KOPT-K1 (cell line): ENCODE results near the gene PSPH.
"Not testable (repeated sequence)": the region's sequence is repeated elsewhere in the genome, so short reads cannot be mapped to it uniquely, and the experiment has no call there.

Experiments used
- H3K27ac ChIP-seq: fragments of 200-600 bp; sonication (generic); 2 replicates; pipeline ENCODE4 v1.5.1; 2016; ENCODE audit warnings: antibody characterized with exemption, mild to moderate bottlenecking, low read depth, low read length; ENCODE audit not compliant: poor library complexity, severe bottlenecking
- H3K36me3 ChIP-seq: fragments of 200-600 bp; sonication (generic); 2 replicates; pipeline ENCODE4 v1.5.1; 2017; ENCODE audit warnings: antibody characterized with exemption, mild to moderate bottlenecking, low read length, moderate library complexity; ENCODE audit not compliant: insufficient read depth
- H3K9me3 ChIP-seq: fragments of 200-600 bp; sonication (generic); 2 replicates; pipeline ENCODE4 v1.5.1; 2017; ENCODE audit warnings: antibody characterized with exemption, low read length, mild to moderate bottlenecking; ENCODE audit not compliant: insufficient read depth, poor library complexity, severe bottlenecking

Gene PSPH

DNA sequence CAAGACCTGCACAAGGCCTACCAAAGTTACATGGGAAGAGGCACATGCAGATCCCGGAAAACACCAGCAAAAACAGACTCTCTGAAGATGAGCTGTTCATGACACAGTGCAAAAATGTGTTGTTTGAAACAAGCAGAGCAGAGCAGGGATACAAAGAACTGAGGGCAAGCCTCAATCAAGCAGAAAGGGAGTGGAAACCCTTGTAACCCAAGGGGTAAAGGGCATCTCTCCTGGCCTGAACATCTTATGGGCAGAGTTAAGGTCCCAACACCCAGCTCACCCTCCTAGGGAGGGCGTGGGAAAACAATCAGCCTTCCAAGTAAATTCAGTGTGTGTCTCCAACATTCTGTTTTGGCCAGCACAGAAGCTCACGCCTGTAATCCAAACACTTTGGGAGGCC is 10.5 kb downstream of the PSPH start:
- Histone ChIP-seq H3K9me3 (no peaks in the 10 kb centered on the region), H3K36me3 (peaks cover 32% of the 10 kb centered on the region), H3K27ac (no peak overlapping the region)

DNA sequence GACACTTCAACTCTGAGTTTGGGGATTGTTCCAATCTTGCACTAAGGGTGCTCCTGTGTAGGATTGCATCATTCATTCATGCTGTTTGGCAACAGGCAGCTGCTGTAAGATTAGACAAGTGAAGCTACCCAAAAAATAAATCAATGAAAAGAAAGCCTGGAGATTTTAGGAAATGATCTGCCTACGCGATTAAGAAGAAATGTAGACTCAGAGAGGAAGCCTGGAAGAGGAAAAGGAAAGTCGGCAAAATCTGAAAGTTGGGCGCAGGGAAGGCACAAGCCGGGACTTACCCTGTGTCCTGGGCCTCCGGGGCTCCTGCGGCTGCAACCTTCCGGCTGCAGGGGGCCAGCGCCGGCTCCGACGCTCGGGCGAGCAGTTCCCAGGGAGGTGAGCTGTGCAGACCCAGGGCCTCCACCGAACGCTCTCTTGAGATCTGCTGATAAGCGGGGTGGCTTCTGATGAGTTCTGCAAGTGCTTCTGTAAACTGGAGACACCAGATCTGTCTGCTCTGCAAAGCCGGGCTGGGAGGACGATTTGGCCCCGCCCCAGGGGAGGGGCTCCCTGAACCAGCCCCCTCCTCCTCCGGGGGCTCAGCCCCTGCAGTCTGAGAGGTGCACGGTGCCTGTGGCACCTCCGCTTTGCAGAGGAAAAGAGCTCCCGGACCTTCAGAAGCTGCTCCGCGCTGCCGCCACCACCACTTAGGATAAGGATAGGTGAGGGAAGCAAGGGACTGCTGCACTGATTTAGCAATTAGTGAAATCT is 17.4 kb downstream of the PSPH start:
- H3K9me3 ChIP-seq: no peaks in the 10 kb centered on the region
- peaks cover 39% of the 10 kb centered on the region for H3K36me3 ChIP-seq
- peak overlapping the region; percentile 73 for H3K27ac ChIP-seq

DNA sequence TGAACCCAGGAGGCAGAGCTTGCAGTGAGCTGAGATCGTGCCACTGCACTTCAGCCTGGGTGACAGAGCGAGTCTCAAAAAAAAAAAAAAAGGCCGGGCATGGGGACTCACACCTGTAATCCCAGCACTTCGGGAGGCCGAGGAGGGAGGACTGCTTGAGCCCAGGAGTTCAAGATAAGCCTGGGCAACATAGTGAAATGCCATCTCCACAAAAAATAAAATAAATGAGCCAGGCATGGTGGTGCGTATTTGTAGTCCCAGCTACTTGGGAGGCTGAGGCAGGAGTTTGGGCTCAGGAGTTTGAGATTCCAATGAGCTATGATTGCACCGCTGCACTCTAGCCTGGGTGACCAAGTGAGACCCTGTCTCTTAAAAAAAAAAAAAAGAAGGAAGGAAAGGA is 18.7 kb downstream of the PSPH start:
- H3K9me3 ChIP-seq, H3K27ac ChIP-seq: not testable (repeated sequence)
- H3K36me3 ChIP-seq: peaks cover 45% of the 10 kb centered on the region

DNA sequence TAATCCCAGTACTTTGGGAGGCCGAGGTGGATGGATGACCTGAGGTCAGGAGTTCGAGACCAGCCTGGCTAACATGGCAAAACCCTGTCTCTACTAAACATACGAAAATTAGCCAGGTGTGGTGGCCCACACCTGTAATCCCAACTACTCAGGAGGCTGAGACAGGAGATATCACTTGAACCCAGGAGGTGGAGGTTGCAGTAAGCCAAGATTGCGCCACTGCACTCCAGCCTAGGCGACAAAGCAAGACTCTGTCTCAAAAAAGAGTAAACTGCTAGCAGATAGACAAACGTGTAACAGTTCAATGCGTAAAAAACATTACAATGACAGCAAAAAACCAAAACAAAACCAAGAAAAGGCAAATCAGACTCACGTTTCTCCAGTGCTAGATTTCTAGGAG is 19.7 kb downstream of the PSPH start:
- peaks cover 55% of the 10 kb centered on the region for H3K36me3 ChIP-seq
- H3K27ac ChIP-seq, H3K9me3 ChIP-seq: not testable (repeated sequence)

DNA sequence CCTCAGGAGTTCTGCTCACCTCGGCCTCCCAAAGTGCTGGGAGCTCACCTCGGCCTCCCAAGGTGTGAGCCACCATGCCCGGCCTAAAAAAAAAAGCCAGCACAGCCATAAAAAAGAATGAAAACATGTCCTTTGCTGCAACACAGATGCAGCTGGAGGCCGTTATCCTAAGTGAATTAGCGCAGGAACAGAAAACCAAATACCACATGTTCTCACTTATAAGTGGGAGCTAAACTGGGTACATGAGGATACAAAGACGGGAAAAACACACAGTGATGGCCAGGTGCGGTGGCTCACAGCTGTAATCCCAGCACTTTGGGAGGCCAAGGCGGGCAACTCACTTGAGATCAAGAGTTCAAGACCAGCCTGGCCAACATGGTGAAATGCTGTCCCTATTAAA is 20.9 kb downstream of the PSPH start:
- H3K27ac ChIP-seq: no peak overlapping the region
- H3K9me3 ChIP-seq: no peaks in the 10 kb centered on the region
- peaks cover 65% of the 10 kb centered on the region for H3K36me3 ChIP-seq

DNA sequence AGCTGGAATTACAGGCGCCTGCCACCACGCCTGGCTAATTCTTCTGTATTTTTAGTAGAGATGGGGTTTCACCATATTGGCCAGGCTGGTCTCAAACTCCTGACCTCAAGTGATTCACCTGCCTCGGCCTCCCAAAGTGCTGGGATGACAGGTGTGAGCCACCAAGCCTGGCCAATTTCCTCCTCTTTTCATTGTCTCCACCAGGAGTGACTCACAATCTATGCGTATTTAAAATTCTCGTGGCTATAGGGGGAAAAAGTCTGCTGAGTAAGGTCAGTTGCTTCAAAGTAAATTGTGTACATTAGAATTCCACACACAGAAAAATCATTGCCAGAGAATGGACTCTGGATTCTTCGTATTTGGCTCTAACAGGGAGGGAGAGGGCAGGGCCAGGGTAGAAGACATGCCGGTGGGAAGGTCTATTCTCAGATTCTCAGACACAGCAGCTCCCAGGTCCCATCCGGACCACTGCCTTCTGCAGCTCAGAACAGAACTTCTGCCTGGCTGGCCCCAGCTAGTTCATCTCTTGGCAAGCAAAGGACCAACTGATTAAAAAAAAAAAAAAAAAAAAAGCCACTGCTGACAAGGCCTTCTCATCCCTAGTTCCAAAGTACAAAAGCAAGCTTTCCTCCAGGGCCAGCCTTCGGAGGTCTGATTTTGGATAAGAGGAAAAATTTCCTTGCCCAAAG is 22.2 kb downstream of the PSPH start:
- H3K9me3 ChIP-seq: no peaks in the 10 kb centered on the region
- no peak overlapping the region for H3K27ac ChIP-seq
- peaks cover 68% of the 10 kb centered on the region for H3K36me3 ChIP-seq

DNA sequence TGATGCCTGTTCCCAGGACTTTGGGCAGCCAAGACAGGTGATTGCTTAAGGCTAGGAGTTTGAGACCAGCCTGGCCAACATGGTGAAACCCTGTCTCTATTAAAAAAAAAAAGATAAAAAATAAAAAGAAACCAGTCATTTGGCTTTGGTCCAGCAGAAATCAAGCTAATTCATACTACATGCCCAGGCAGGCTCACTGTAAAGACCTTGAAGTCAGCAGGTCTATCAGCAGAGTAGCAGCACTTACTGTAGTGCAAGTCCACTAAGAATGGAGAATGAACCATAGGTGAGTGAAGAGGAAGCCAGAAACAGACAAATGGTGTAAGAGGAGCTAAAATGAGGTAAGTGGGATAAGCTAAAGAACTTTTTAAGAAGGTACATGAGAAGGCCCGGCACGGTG is 24.7 kb downstream of the PSPH start:
- Histone ChIP-seq H3K27ac (no peak overlapping the region), H3K9me3 (no peaks in the 10 kb centered on the region), H3K36me3 (peaks cover 70% of the 10 kb centered on the region)

DNA sequence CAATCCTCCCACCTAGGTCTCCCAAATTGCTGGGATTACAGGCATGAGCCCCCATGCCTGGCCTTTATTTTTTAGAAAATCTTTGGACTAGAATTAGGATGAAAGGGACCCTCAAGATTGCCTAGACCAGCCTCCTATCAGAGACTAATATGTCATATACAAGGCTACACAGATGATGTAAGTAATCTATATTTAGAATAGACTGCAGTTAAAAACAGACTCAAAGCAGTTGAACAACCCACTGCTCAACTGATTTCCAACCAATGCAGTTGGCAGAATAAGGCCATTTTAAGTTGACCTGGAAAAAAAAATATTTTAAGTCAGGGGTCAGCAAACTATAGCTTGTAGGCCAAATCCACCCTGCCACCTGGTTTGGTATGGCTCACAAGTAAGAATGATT is 27.7 kb downstream of the PSPH start:
- Histone ChIP-seq H3K9me3 (no peaks in the 10 kb centered on the region), H3K27ac (no peak overlapping the region), H3K36me3 (peaks cover 68% of the 10 kb centered on the region)

DNA sequence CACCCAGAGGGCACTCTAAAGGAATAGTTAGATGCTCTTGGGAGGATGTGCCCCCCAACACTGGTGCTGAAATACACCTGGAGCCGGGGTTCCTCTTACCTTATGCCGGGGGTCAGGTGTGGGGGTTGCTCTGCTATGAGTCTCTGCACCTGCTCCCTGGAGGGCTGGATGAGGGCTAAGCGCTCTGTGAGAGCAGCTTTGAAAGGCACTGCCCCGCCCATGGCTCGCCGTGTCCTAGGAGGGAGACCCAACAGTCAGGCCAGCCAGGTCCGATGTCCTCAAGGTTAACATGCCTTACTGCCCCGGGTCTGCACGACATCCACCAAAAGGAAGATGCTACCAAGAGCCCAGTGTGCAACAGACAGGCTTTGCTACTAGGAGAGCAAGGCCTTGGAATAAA is 31.7 kb downstream of the PSPH start:
- no peaks in the 10 kb centered on the region for H3K9me3 ChIP-seq
- no peak overlapping the region for H3K27ac ChIP-seq
- peaks cover 66% of the 10 kb centered on the region for H3K36me3 ChIP-seq

DNA sequence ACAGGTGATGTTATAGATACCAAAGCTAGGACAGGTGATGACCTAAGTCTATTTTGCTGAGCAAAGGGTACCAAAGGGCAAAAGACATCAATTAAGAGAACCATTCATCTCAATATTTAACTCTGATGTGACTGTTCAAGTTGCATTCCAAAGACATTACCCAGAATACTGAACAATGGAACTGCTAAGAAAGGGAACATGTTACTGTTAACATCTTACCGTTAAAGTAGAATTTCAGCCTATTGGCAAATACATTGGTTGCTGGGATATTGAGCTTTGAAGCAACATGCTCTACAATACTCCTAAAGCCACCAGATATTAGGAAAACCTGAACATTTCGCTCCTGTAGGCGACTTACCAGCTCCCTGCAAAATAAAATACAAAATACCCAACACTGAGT is 34.2 kb downstream of the PSPH start:
- not testable (repeated sequence) for H3K9me3 ChIP-seq, H3K27ac ChIP-seq
- H3K36me3 ChIP-seq: peaks cover 81% of the 10 kb centered on the region

DNA sequence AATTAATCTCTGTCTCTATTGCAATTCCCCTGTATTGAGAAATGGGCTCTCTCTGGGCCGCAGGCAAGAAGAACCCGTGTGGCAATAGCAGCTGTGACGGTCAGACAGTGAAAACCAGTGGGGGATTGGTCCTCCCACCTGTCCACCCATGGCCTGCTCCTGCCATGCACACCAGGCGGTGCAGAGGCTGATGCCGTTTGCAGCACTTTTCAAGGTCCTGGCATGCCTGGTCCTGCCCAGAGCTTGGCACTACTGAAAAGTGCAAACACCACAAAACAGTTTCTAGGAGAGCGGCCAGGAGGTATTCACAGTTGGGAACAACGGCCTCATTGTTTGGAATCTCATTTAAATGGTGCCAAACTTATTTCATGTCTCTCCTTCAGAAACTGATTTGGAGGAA is 41.5 kb downstream of the PSPH start:
- Histone ChIP-seq H3K36me3 (peaks cover 36% of the 10 kb centered on the region), H3K27ac (no peak overlapping the region), H3K9me3 (no peaks in the 10 kb centered on the region)

DNA sequence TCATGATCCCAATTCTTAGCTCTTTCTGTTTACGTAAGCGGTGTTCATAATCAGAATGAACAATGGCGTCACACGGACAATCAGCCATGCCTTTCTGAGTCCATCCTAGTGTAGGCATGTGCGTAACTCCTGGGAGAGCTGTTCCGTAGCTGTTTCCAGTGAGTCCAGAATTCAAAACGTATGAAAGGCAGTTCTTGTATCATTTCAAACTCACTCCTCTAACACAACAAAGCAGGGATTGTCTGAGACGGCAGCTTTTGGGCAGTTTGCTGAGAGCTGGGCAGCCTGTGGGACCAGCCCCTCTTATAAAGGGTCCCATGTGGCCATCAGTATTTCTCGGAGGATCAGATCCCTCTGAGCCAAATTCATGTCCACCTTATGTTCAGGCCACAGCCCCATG is 43.4 kb downstream of the PSPH start:
- Histone ChIP-seq H3K36me3 (peaks cover 18% of the 10 kb centered on the region), H3K27ac (no peak overlapping the region), H3K9me3 (no peaks in the 10 kb centered on the region)

DNA sequence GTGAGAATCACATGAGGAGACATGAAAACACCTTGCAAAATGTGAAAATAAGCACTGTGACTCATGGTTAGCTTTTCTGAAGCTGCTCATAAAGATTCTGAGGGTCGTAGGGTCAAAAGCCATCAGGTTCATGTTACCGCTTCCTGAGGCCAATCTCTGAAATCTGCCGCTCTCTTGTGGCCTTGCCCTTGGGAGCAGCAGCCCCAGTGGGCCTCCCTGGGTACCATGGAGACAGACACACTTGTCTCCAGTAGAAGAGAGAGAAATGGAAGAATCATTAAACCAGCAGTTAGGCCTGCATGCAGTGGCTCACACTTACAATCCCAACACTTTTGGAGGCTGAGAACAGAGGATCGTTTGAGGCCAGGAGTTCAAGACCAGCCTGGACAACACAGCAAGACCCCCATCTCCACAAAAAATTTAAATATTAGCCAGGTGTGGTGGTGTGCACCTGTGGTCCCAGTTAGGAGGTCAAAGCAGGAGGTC is 44.0 kb downstream of the PSPH start:
- Histone ChIP-seq H3K9me3 (no peaks in the 10 kb centered on the region), H3K27ac (no peak overlapping the region), H3K36me3 (peaks cover 11% of the 10 kb centered on the region)

DNA sequence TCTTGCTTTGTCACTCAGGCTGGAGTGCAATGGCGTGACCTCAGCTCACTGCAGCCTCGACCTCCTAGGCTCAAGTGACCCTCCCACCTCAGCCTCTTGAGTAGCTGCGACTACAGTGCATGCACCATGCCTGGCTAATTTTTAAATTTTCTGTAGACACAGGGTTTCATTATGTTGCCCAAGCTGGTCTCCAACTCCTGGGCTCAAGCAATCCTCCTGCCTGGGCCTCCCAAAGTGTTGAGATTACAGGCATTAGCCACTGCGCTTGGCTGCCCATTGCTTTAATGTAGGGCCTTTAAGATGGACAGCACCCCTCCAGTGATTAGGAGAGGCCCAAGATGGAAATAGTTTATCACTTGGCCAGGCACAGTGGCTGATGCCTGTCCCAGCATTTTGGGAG is 47.5 kb downstream of the PSPH start:
- no peak overlapping the region for H3K27ac ChIP-seq
- no peaks in the 10 kb centered on the region for H3K9me3 ChIP-seq
- H3K36me3 ChIP-seq: peaks cover 16% of the 10 kb centered on the region

DNA sequence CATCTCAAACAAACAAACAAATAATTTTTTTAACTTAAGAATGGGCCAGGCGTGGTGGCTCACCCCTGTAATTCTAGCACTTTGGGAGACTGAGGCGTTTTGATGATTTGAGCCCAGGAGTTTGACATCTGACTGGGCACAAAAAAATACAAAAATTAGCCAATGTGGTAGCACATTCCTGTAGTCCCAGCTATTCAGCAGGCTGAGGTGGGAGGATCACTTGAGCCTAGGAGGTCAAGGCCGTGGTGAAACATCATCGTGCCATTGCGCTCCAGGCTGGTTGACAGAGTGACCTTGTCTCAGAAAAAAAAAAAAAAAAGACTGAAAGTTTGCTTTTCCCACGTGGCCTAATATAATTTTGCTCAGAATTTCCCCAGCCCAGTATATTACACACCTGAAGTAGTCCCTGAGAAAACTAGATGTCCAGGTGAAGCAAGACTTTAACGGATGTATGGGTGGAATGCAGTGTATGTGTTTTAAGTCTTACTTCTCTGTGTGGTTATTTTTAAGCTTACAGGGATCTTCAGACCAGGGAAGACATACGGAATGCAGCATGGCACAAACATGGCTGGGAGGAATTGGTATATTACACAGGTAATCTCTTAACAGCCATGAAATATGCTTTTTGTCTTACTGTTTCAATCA is 54.3 kb downstream of the PSPH start:
- Histone ChIP-seq H3K36me3 (peaks cover 77% of the 10 kb centered on the region), H3K9me3 (no peaks in the 10 kb centered on the region), H3K27ac (no peak overlapping the region)
